Measurements from ENCODE around the gene PRDM16. TPM values are rescaled to one million over a fixed set of nuclear protein-coding genes. Genes with fewer than 3 reads are reported as not detected.

PRDM16 gene
- total RNA-seq, 1 experiment from 2014 or later: 1.6 TPM

DNA sequence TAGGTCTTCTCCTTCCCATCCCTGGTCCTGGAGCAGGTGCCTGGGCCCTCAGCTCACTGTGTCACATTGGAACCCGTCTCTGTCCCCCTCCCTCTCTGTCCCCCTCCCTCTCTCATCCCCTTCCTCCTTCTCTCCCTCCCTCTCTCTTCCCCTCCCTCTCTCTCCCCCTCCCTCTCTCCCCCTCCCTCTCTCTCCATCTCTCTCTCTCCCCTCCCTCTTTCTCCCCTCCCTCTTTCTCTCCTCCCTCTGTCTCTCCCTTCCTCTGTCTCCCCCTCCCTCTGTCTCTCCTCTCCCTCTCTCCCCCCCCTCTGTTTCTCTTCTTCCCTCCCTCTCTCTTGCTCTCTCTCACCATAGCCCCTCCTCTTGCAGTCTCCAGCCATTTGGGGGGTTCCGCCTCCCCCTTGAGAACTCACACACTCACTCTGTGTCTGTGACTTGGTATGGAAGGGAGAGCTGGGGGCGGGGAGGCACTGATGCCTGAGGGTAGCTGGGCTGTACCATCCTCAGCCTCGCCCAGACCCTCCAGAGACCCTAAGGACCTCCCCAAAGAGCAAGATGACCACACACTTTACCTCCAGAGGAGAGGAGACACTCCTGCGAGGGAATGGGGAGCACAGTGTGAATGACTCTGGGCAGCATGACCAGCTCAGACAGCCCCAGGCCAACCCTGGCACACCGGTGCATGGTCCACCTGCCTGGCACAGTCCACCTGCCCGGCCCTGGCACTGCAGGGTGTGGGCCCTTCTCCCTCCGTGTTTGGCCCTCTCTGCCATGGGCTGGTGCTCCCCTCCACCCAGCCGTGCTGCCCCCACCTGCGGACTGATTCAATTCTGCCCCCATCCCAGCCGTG, 282.7 kb downstream of the PRDM16 start:
- H3K4me1 Mint-ChIP-seq: peaks cover 21% of the 10 kb centered on the region
- ChIA-PET CTCF (interaction anchor here (0.6 to 2.8 kb wide), 12 partner anchors 23 to 259 kb away, joined by 3 to 13 read pairs (median 3); no protein-coding TSS in a partner anchor), POLR2A (no interaction called here)
- peak; percentile 59; the same call in 1 of the 2 replicates for TF ChIP-seq ZNF263 (CRISPR knock-in tag; IDR thresholded peaks at IDR 0.05; ENCODE audit: low read depth)
- no peak for TF ChIP-seq FOXP1 (CRISPR knock-in tag; IDR thresholded peaks at IDR 0.05; ENCODE audit: borderline replicate concordance)
- no peak for TF ChIP-seq ZNF219 (CRISPR knock-in tag; IDR thresholded peaks at IDR 0.05; ENCODE audit: borderline replicate concordance)
- no peaks in the 10 kb centered on the region for H3K27me3 Mint-ChIP-seq (ENCODE audit: low read depth)
- peak overlapping the region; percentile 66 for H3K4me3 Mint-ChIP-seq
- no peaks in the 10 kb centered on the region for H3K9me3 Mint-ChIP-seq
- no peak for DNase-seq (ENCODE audit: low spot score)
- no peak overlapping the region for H3K27ac Mint-ChIP-seq
- no peaks in the 10 kb centered on the region for H3K36me3 Mint-ChIP-seq
- no peak for ATAC-seq

DNA sequence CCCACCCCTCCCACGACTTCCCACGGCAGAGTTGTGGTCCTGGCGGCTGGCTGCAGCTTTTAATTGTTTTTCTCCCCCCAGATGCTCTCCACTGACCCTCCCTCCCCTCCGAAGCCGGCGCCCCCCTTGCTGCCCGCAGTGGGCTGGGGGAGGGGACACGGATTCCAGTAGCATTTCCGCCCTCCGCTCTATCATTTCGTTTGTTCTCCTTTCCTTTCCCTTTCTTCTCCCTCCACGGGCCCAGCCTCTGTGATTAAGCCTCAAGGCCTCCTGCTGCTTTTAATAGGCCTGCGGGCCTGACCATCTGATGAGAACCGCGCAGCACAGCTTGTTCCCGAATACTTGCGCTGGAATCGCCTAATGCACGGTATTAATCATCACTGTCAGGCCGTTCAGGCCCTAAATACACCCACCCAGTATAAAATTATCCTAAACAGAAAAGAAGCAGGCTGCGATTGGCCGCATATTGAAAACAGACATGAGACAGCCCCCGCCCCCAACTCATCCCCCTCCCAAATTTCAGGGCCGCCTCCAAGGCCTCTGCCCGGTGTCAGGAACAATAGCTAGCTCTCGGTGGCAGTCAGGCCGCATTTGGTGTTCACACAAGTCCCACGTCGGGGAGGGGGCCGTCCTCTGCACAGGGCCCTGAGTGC, 283.4 kb downstream of the PRDM16 start:
- H3K36me3 Mint-ChIP-seq: no peaks in the 10 kb centered on the region
- ChIA-PET CTCF (interaction anchor here (0.6 to 2.0 kb wide), 12 partner anchors 32 to 792 kb away, joined by 3 to 10 read pairs (median 3); no protein-coding TSS in a partner anchor), POLR2A (no interaction called here)
- peak overlapping the region; percentile 83; the same call in 1 of the 2 replicates for H3K27ac Mint-ChIP-seq
- no peak for TF ChIP-seq NR2C2 (CRISPR knock-in tag; IDR thresholded peaks at IDR 0.05)
- no peak for TF ChIP-seq SOX15 (CRISPR knock-in tag; IDR thresholded peaks at IDR 0.05)
- TF ChIP-seq, protein P1, sequence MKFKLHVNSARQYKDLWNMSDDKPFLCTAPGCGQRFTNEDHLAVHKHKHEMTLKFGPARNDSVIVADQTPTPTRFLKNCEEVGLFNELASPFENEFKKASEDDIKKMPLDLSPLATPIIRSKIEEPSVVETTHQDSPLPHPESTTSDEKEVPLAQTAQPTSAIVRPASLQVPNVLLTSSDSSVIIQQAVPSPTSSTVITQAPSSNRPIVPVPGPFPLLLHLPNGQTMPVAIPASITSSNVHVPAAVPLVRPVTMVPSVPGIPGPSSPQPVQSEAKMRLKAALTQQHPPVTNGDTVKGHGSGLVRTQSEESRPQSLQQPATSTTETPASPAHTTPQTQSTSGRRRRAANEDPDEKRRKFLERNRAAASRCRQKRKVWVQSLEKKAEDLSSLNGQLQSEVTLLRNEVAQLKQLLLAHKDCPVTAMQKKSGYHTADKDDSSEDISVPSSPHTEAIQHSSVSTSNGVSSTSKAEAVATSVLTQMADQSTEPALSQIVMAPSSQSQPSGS (CRISPR knock-in tag; IDR thresholded peaks at IDR 0.05; ENCODE audit: borderline replicate concordance, low read depth): no peak
- TF ChIP-seq ZNF263 (CRISPR knock-in tag; IDR thresholded peaks at IDR 0.05; ENCODE audit: low read depth): 0 out of 2 replicates have a peak, but pooled peaks have one; percentile 16
- ATAC-seq (peak; percentile 57), DNase-seq (ENCODE audit: low spot score) (peak; percentile 52)
- peaks cover 21% of the 10 kb centered on the region for H3K4me1 Mint-ChIP-seq
- no peaks in the 10 kb centered on the region for H3K9me3 Mint-ChIP-seq
- H3K4me3 Mint-ChIP-seq: peak overlapping the region; percentile 66
- no peaks in the 10 kb centered on the region for H3K27me3 Mint-ChIP-seq (ENCODE audit: low read depth)

DNA sequence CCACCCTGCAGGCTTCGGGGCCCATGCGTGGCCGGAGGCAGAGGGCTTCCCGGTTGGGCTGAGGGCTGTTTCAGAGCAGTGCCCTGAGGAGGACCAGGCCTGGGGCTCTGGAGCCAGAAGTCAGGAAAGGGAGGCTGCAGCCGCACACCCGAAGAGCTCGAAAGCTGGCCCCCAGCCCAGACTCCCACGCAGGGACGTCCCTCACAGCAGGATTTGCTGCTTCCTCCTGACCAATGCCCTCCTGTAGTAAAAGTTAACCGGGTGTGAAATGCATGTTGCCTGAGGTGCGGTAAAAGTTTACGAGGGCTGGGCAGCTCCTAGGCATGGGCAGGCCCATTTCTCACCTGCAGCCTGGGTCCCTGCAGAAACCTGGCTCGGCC, 283.9 kb downstream of the PRDM16 start:
- H3K9me3 Mint-ChIP-seq: no peaks in the 10 kb centered on the region
- peak; percentile 28 for ATAC-seq
- H3K27ac Mint-ChIP-seq: no peak overlapping the region
- peak overlapping the region; percentile 66 for H3K4me3 Mint-ChIP-seq
- no peak for DNase-seq (ENCODE audit: low spot score)
- CTCF ChIA-PET: interaction anchor here (0.6 to 2.0 kb wide), 9 partner anchors 33 to 792 kb away, joined by 3 to 10 read pairs (median 4); no protein-coding TSS in a partner anchor
- no peaks in the 10 kb centered on the region for H3K27me3 Mint-ChIP-seq (ENCODE audit: low read depth)
- TF ChIP-seq, protein P2, sequence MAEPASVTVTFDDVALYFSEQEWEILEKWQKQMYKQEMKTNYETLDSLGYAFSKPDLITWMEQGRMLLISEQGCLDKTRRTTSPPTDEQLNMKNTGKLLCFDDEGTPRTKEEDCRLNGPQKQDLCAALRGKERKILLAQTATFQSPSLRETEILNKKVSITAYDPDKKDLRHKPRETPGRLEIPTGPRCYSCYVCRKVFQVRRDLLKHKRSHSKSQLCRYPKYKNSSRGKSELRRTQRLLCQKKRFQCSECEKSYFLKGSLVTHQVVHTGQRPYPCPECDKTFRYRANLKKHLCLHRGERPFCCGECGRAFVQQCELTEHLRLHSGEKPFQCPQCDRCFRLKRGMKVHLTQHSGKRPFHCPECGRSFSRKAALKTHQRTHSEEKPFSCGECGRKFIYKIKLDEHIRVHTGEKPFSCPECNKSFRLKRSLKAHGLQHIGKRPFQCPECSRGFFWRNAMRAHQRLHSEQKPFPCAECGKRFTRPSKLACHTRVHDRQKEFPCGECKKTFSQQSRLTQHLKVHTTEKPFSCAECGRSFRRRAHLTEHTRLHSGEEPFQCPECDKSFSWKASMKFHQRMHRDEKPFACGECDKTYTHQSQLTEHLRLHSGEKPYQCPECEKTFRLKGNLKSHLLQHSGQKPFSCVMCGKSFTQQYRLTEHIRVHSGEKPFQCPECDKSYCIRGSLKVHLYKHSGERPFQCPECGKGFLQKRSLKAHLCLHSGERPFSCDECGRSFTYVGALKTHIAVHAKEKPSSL (CRISPR knock-in tag; conservative IDR thresholded peaks at IDR 0.05): no peak
- TF ChIP-seq, protein P3, sequence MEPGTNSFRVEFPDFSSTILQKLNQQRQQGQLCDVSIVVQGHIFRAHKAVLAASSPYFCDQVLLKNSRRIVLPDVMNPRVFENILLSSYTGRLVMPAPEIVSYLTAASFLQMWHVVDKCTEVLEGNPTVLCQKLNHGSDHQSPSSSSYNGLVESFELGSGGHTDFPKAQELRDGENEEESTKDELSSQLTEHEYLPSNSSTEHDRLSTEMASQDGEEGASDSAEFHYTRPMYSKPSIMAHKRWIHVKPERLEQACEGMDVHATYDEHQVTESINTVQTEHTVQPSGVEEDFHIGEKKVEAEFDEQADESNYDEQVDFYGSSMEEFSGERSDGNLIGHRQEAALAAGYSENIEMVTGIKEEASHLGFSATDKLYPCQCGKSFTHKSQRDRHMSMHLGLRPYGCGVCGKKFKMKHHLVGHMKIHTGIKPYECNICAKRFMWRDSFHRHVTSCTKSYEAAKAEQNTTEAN (CRISPR knock-in tag; IDR thresholded peaks at IDR 0.05): peak; percentile 27; the same call in 1 of the 2 replicates
- peaks cover 21% of the 10 kb centered on the region for H3K4me1 Mint-ChIP-seq
- no peaks in the 10 kb centered on the region for H3K36me3 Mint-ChIP-seq
- POLR2A ChIA-PET: no interaction called here

DNA sequence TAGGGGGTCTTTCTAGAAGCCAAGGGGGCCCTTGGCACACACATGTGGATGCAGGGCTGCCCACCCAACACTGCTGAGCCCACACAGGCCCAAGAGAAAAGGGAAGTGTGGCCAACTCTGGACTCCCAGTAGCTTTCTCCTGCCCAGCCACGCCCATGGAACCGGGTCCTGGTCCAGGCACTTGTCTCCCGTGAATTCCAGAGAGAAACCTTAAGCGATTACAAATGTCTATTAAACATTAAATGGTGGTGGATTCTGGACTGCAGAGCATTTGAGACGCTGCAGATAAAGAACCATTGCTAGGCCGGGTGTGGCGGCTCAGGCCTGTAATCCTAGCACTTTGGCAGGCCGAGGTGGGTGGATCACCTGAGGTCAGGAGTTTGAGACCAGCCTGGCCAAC, 284.9 kb downstream of the PRDM16 start:
- Mint-ChIP-seq H3K4me1 (peaks cover 21% of the 10 kb centered on the region), H3K27me3 (ENCODE audit: low read depth) (no peaks in the 10 kb centered on the region), H3K4me3 (no peak overlapping the region), H3K36me3 (no peaks in the 10 kb centered on the region), H3K27ac (no peak overlapping the region), H3K9me3 (no peaks in the 10 kb centered on the region)
- ChIA-PET CTCF (interaction anchor here (1.0 to 2.0 kb wide), 2 partner anchors 50 to 165 kb away, joined by 3 to 10 read pairs; no protein-coding TSS in a partner anchor), POLR2A (interaction anchor here (0.8 kb wide), 1 partner anchor 14 kb away, joined by 3 read pairs; no protein-coding TSS in a partner anchor)
- ATAC-seq (no peak), DNase-seq (ENCODE audit: low spot score) (no peak)
- no peak for TF ChIP-seq ZNF263 (CRISPR knock-in tag; IDR thresholded peaks at IDR 0.05; ENCODE audit: low read depth)
- TF ChIP-seq TP53 (CRISPR knock-in tag; IDR thresholded peaks at IDR 0.05): no peak
- no peak for TF ChIP-seq GTF2I (CRISPR knock-in tag; conservative IDR thresholded peaks at IDR 0.05)
- TF ChIP-seq, protein P4, sequence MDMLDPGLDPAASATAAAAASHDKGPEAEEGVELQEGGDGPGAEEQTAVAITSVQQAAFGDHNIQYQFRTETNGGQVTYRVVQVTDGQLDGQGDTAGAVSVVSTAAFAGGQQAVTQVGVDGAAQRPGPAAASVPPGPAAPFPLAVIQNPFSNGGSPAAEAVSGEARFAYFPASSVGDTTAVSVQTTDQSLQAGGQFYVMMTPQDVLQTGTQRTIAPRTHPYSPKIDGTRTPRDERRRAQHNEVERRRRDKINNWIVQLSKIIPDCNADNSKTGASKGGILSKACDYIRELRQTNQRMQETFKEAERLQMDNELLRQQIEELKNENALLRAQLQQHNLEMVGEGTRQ (CRISPR knock-in tag; IDR thresholded peaks at IDR 0.05): no peak
- no peak for TF ChIP-seq OVOL2 (CRISPR knock-in tag; IDR thresholded peaks at IDR 0.05; ENCODE audit: borderline replicate concordance)
- TF ChIP-seq, protein P1 (CRISPR knock-in tag; IDR thresholded peaks at IDR 0.05; ENCODE audit: borderline replicate concordance, low read depth): no peak
- TF ChIP-seq RORB (CRISPR knock-in tag; IDR thresholded peaks at IDR 0.05): no peak
- no peak for TF ChIP-seq NFATC4 (CRISPR knock-in tag; IDR thresholded peaks at IDR 0.05)
- TF ChIP-seq TEAD1 (CRISPR knock-in tag; IDR thresholded peaks at IDR 0.05): no peak
- TF ChIP-seq NFE2L1 (CRISPR knock-in tag; IDR thresholded peaks at IDR 0.05): no peak
- no peak for TF ChIP-seq ZNF396 (CRISPR knock-in tag; IDR thresholded peaks at IDR 0.05; ENCODE audit: borderline replicate concordance)
- TF ChIP-seq ZNF121 (CRISPR knock-in tag; IDR thresholded peaks at IDR 0.05): no peak
- no peak for TF ChIP-seq CBFB (CRISPR knock-in tag; IDR thresholded peaks at IDR 0.05; ENCODE audit: low read depth)
